Endothelial cell (in vitro differentiated cells): ENCODE measurements around the gene UBE2A. TPM values are rescaled to one million over a fixed set of nuclear protein-coding genes. Genes with fewer than 3 reads are reported as not detected.

Source experiments
- DNase-seq: peaks from one replicate; pipeline ENCODE4 v3.0.0; 2021; ENCODE audit warnings: low spot score
- H3K27ac Mint-ChIP-seq: one replicate; pipeline ENCODE4 v1.8.0; 2021; ENCODE audit warnings: mixed read lengths, inconsistent platforms; ENCODE audit not compliant: unreplicated experiment
- H3K27me3 Mint-ChIP-seq: one replicate; pipeline ENCODE4 v1.8.0; 2021; ENCODE audit warnings: mild to moderate bottlenecking, moderate library complexity, mixed read lengths, inconsistent platforms; ENCODE audit not compliant: unreplicated experiment
- H3K36me3 Mint-ChIP-seq: one replicate; pipeline ENCODE4 v1.8.0; 2021; ENCODE audit warnings: mild to moderate bottlenecking, low read depth, mixed read lengths, inconsistent platforms; ENCODE audit not compliant: unreplicated experiment
- H3K4me1 Mint-ChIP-seq: one replicate; pipeline ENCODE4 v1.8.0; 2021; ENCODE audit warnings: mild to moderate bottlenecking, mixed read lengths, inconsistent platforms; ENCODE audit not compliant: unreplicated experiment
- H3K4me3 Mint-ChIP-seq: one replicate; pipeline ENCODE4 v1.8.0; 2021; ENCODE audit warnings: mild to moderate bottlenecking, mixed read lengths, inconsistent platforms; ENCODE audit not compliant: unreplicated experiment
- H3K9me3 Mint-ChIP-seq: one replicate; pipeline ENCODE4 v1.8.0; 2021; ENCODE audit warnings: mixed read lengths, inconsistent platforms; ENCODE audit not compliant: unreplicated experiment
- CTCF ChIP-seq: fragments of 200-600 bp; sonication (generic); IDR thresholded peaks from one replicate; pipeline ENCODE4 v1.5.0; 2021; ENCODE audit warnings: antibody characterized with exemption; ENCODE audit not compliant: unreplicated experiment
- total RNA-seq: library from RNA; stranded (reverse); fragmentation: NEBNext Ultra II Directional; extraction: Animal tissue kit (Norgen Biotek cat#: 25700); gene quantifications from one replicate; pipeline ENCODE4 v1.2.1, GENCODE V29; 2021; ENCODE audit not compliant: unreplicated experiment

The UBE2A gene
- total RNA-seq, 1 donor from 2014 or later = 55.9 TPM

DNA sequence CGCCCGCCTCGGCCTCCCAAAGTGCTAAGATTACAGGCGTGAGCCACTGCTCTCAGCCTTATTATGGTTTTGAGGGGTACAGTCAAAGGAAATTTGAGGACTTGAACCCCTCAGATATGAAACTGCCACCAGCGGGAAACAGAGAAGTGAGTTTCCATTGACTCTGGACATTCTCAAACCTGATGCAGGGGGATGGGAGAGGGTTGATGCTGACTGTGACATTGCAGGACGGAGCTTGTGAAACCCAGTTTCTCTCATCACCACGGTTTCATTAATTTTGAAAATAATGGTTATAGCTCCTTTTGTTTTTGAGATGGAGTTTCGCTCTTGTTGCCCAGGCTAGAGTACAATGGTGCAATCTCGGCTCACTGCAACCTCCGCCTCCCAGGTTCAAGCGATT, 50.1 kb downstream of the UBE2A start:
- no peak overlapping the region for H3K27ac Mint-ChIP-seq
- peaks cover 6% of the 10 kb centered on the region for H3K27me3 Mint-ChIP-seq
- no peak for DNase-seq
- peaks cover 8% of the 10 kb centered on the region for H3K4me1 Mint-ChIP-seq
- no peak for TF ChIP-seq CTCF
- H3K4me3 Mint-ChIP-seq = no peak overlapping the region
- peaks cover 3% of the 10 kb centered on the region for H3K36me3 Mint-ChIP-seq
- H3K9me3 Mint-ChIP-seq = no peaks in the 10 kb centered on the region

DNA sequence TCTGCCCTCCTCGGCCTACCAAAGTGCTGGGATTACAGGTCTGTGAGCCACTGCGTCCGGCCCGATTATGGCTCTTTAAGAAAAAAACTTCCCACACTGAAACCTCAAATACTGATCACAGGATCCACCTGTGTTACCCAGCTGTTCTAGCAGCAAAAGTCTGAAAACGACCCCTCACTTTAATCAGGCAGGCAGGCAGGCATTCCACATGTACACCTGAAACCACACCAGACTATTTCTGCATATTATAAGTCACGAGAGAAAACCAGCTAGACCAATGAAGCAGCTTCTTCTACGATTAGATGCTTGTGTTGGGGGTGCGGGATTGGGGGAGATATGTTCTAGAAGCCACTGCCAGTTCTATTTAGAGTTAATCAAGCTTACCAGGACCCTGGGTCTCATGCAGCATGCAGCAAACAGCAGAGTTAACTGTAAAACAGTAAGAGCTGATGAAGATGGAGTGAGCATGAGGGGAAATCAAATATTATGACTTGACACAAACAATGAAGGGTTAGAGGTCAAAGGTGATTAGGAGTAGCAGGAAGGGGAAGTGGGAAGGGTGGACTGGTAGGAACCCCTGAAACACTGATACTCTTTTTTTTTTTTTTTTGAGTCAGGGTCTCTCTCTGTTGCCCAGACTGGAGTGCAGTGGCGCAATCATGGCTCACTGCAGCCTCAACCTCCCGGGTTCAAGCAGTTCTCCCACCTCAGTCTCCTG, 50.7 kb downstream of the UBE2A start:
- Mint-ChIP-seq H3K27me3 (peaks cover 2% of the 10 kb centered on the region), H3K4me3 (no peak overlapping the region), H3K27ac (no peak overlapping the region), H3K9me3 (no peaks in the 10 kb centered on the region), H3K4me1 (peaks cover 8% of the 10 kb centered on the region), H3K36me3 (peaks cover 3% of the 10 kb centered on the region)
- no peak for DNase-seq
- TF ChIP-seq CTCF = no peak

GRCh38 chrX:119625843-119626242, 51.5 kb downstream of the UBE2A start:
- DNase-seq = no peak
- TF ChIP-seq CTCF = no peak
- Mint-ChIP-seq H3K27me3 (peaks cover 2% of the 10 kb centered on the region), H3K27ac (no peak overlapping the region), H3K36me3 (peaks cover 3% of the 10 kb centered on the region), H3K4me3 (no peak overlapping the region), H3K4me1 (peaks cover 8% of the 10 kb centered on the region), H3K9me3 (no peaks in the 10 kb centered on the region)

Other genes with a start within 250 kb of the UBE2A start
- 6.5 TPM for gene SLC25A43, start 175.2 kb upstream of the UBE2A start, total RNA-seq
- gene SLC25A5, start 106.1 kb upstream of the UBE2A start, total RNA-seq = 305 TPM
- gene STEEP1, start 9.2 kb upstream of the UBE2A start, total RNA-seq = 24.2 TPM
- 8.4 TPM for gene NKRF, start 31.9 kb downstream of the UBE2A start, total RNA-seq
- gene SEPTIN6, start 118.6 kb downstream of the UBE2A start, total RNA-seq = 19.8 TPM
- gene SOWAHD, start 184.0 kb downstream of the UBE2A start, total RNA-seq = not detected
- 1,381 TPM for gene RPL39, start 217.1 kb downstream of the UBE2A start, total RNA-seq